ENCODE measurements around the gene KYNU.

- no peak for TF ChIP-seq CTCF (IDR thresholded peaks at IDR 0.05)
- no peak for TF ChIP-seq POLR2A (IDR thresholded peaks at IDR 0.05)
- TF ChIP-seq POLR2AphosphoS5 (IDR thresholded peaks at IDR 0.05): no peak
These were observed 69.5 kb downstream of the KYNU start for GRCh38 chr2:142946941-142947340.
